ENCODE results near the gene IFT74.

DNA sequence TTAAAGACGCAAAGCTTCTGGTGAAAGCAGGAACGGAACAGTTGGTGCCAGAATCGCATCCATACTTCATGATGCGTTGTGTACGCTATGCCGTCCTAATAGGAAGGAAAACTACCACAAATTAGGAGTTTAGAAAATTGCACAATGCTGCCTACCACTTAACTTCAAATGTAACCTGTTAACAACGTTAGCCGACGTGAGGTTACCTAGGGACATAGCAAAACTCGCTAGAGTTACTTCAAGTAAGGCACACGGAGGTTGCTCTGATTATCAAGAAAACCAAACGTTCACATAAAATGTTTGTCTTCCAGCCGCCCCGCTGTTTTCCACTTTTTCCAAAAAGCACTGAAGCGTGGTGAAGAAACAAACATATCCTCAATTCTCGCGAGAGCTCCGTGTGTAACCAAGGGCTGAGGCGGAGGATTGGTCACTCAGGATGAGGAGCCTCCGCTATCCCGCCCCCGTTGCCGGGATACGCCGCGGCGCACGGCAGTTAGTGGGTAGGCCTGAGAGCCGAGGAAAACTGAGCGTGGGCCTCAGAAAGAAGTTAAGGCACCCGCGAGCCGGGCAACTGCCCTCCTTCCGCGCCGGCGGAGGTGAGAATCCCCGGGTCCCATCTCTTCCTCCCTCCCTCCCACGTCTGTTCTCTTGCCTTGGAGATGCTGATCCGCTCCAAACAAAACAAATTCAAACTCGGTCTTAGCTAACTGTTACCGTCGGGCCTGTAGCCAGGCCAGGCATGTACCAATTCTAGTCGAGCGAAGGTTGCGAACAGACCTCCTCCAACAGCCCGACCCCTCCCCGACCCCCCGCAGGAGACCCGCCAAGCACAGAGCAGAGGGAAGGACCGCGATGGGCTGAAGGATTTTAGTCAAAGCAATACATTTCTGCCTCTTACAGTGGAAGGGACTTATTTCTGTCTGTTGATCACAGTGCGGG, at the start of gene IFT74:
- 0 out of 2 replicates have a peak, but pooled peaks have one; percentile 67 for TF ChIP-seq RCOR1 (conservative IDR thresholded peaks at IDR 0.05; ENCODE audit: low read depth, low read length)
- TF ChIP-seq, protein P1, sequence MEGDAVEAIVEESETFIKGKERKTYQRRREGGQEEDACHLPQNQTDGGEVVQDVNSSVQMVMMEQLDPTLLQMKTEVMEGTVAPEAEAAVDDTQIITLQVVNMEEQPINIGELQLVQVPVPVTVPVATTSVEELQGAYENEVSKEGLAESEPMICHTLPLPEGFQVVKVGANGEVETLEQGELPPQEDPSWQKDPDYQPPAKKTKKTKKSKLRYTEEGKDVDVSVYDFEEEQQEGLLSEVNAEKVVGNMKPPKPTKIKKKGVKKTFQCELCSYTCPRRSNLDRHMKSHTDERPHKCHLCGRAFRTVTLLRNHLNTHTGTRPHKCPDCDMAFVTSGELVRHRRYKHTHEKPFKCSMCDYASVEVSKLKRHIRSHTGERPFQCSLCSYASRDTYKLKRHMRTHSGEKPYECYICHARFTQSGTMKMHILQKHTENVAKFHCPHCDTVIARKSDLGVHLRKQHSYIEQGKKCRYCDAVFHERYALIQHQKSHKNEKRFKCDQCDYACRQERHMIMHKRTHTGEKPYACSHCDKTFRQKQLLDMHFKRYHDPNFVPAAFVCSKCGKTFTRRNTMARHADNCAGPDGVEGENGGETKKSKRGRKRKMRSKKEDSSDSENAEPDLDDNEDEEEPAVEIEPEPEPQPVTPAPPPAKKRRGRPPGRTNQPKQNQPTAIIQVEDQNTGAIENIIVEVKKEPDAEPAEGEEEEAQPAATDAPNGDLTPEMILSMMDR (IDR thresholded peaks at IDR 0.05 in 2 of 3, conservative IDR thresholded peaks at IDR 0.05 in 1 of 3; ENCODE audit: control insufficient read depth in 2 of 3, extremely low read depth in 1 of 3, insufficient read depth in 1 of 3, low read depth in 3 of 3, low read length in 3 of 3), result no peak

Data from GM12878 (cell line).